ENCODE results near the gene MEPCE.

The MEPCE gene

DNA sequence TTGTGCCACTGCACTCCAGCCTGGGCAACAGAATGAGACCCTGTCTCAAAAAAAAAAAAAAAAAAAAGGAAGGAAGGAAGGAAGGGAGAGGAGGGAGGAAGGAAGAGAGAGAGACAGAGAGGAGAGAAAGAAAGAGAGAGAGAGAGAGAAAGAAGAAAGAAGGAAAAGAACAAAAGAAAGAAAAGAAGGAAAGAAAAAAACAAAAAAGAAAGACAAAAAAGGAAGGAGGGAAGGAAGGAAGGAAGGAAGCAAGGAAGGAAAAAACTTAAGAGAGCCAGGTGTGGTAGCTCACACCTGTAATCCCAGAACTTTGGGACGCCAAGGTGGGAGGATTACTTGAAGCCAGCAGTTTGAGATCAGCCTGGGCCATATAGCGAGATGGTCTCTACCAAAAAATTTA lies 35.2 kb downstream of the MEPCE start:
- Histone ChIP-seq H3K36me3 (replicated peaks; ENCODE audit: insufficient read depth, low read length) (no peaks in the 10 kb centered on the region), H2AFZ (ENCODE audit: low read length) (no peak overlapping the region), H3K4me2 (ENCODE audit: low read depth, low read length) (no peak overlapping the region), H3K79me2 (ENCODE audit: low read length) (no peaks in the 10 kb centered on the region), H3K9me2 (replicated peaks; ENCODE audit: insufficient read depth, low read length) (no peaks in the 10 kb centered on the region), H3K4me1 (ENCODE audit: low read length) (no peaks in the 10 kb centered on the region), H3F3A (ENCODE audit: insufficient read depth, low read length) (no peaks in the 10 kb centered on the region), H3K9ac (ENCODE audit: low read length) (no peak overlapping the region), H3K9me3 (replicated peaks; ENCODE audit: insufficient read depth, low read length) (no peaks in the 10 kb centered on the region), H3K27ac (ENCODE audit: low read length) (no peak overlapping the region), H3K4me3 (ENCODE audit: low read length) (no peak overlapping the region), H4K20me1 (ENCODE audit: insufficient read depth, low read length) (no peaks in the 10 kb centered on the region), H3K27me3 (replicated peaks; ENCODE audit: insufficient read depth, low read length) (no peaks in the 10 kb centered on the region)
- TF ChIP-seq EZH2phosphoT487 (IDR thresholded peaks at IDR 0.05; ENCODE audit: low read length) (no peak), EZH2 (optimal IDR thresholded peaks at IDR 0.05; ENCODE audit: low read depth, low read length) (no peak)
- TF ChIP-seq, protein P1, sequence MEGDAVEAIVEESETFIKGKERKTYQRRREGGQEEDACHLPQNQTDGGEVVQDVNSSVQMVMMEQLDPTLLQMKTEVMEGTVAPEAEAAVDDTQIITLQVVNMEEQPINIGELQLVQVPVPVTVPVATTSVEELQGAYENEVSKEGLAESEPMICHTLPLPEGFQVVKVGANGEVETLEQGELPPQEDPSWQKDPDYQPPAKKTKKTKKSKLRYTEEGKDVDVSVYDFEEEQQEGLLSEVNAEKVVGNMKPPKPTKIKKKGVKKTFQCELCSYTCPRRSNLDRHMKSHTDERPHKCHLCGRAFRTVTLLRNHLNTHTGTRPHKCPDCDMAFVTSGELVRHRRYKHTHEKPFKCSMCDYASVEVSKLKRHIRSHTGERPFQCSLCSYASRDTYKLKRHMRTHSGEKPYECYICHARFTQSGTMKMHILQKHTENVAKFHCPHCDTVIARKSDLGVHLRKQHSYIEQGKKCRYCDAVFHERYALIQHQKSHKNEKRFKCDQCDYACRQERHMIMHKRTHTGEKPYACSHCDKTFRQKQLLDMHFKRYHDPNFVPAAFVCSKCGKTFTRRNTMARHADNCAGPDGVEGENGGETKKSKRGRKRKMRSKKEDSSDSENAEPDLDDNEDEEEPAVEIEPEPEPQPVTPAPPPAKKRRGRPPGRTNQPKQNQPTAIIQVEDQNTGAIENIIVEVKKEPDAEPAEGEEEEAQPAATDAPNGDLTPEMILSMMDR (IDR thresholded peaks at IDR 0.05; ENCODE audit: low read length) = no peak
- DNase-seq = no peak

DNA sequence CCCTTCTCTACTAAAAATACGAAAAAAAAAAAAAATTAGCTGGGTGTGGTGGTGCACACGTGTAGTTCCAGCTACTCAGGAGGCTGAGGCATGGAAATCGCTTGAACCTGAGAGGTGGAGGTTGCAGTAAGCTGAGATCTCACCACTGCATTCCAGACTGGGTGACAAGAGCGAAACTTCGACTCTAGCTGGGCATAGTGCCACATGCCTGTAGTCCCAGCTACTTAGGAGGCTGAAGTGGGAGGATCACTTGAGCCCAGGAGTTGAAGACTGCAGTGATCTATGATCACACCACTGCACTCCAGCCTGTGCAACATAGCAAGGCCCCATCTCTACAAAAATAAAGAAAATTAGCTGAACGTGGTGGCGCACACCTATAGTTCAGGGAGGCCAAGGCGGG lies 35.7 kb downstream of the MEPCE start:
- Histone ChIP-seq H3K4me1 (ENCODE audit: low read length) (no peaks in the 10 kb centered on the region), H3K27ac (ENCODE audit: low read length) (no peak overlapping the region)

DNA sequence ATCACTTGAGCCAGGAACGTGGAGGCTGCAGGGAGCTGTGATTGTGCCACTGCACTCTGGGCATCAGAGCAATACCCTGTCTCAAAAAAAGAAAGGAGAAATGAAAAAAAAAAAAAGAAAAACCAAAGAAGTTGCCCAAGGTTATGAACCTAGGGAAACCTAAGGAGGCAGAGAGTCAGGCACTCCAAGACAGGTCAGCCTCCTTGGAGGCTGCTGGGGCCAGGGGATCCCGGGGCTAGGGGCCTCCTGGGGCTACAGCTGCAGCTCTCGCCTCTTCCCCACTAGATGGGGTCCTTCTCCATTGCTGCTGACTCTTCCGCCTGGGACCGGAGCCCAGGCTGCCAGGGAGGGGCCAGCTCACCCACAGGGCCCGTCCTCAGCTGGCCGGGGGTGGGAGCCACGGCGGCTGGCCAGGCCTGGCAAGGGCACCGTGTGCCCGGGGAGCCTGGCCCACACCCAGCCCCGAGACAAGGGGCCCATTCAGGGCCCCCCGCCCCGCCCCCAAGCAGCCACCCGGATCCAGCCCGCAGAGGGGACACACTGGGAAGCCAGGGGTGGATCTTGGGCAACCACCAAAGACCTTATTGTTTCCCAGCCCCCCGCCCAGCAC lies 36.2 kb downstream of the MEPCE start:
- Histone ChIP-seq H3K27ac (ENCODE audit: low read length) (no peak overlapping the region), H3K36me3 (replicated peaks; ENCODE audit: insufficient read depth, low read length) (no peaks in the 10 kb centered on the region), H3K4me1 (ENCODE audit: low read length) (no peaks in the 10 kb centered on the region), H3K9me3 (replicated peaks; ENCODE audit: insufficient read depth, low read length) (no peaks in the 10 kb centered on the region), H3F3A (ENCODE audit: insufficient read depth, low read length) (no peaks in the 10 kb centered on the region; the same call in 1 of the 2 replicates), H4K20me1 (ENCODE audit: insufficient read depth, low read length) (no peaks in the 10 kb centered on the region), H3K4me3 (ENCODE audit: low read length) (no peak overlapping the region), H3K27me3 (replicated peaks; ENCODE audit: insufficient read depth, low read length) (no peaks in the 10 kb centered on the region), H3K9me2 (replicated peaks; ENCODE audit: insufficient read depth, low read length) (no peaks in the 10 kb centered on the region), H3K4me2 (ENCODE audit: low read depth, low read length) (no peak overlapping the region), H2AFZ (ENCODE audit: low read length) (no peak overlapping the region), H3K79me2 (ENCODE audit: low read length) (no peaks in the 10 kb centered on the region), H3K9ac (ENCODE audit: low read length) (no peak overlapping the region)
- DNase-seq = no peak
- TF ChIP-seq, protein P1 (IDR thresholded peaks at IDR 0.05; ENCODE audit: low read length) = no peak
- TF ChIP-seq EZH2 (optimal IDR thresholded peaks at IDR 0.05; ENCODE audit: low read depth, low read length) (no peak), EZH2phosphoT487 (IDR thresholded peaks at IDR 0.05; ENCODE audit: low read length) (no peak)

More for the DNA sequence above, 35.7 kb downstream of the MEPCE start:
- Histone ChIP-seq H3K4me2 (ENCODE audit: low read depth, low read length) (no peak overlapping the region), H4K20me1 (ENCODE audit: insufficient read depth, low read length) (no peaks in the 10 kb centered on the region), H3K9ac (ENCODE audit: low read length) (no peak overlapping the region), H3K27me3 (replicated peaks; ENCODE audit: insufficient read depth, low read length) (no peaks in the 10 kb centered on the region), H3K9me3 (replicated peaks; ENCODE audit: insufficient read depth, low read length) (no peaks in the 10 kb centered on the region), H3K79me2 (ENCODE audit: low read length) (no peaks in the 10 kb centered on the region), H3F3A (ENCODE audit: insufficient read depth, low read length) (no peaks in the 10 kb centered on the region; the same call in 1 of the 2 replicates), H3K4me3 (ENCODE audit: low read length) (no peak overlapping the region), H2AFZ (ENCODE audit: low read length) (no peak overlapping the region), H3K36me3 (replicated peaks; ENCODE audit: insufficient read depth, low read length) (no peaks in the 10 kb centered on the region), H3K9me2 (replicated peaks; ENCODE audit: insufficient read depth, low read length) (no peaks in the 10 kb centered on the region)
- no peak for DNase-seq
- no peak for TF ChIP-seq EZH2phosphoT487 (IDR thresholded peaks at IDR 0.05; ENCODE audit: low read length)
- TF ChIP-seq, protein P1 (IDR thresholded peaks at IDR 0.05; ENCODE audit: low read length) = no peak
